ENCODE data around the gene SOS2. TPM values are rescaled to one million over a fixed set of nuclear protein-coding genes. Genes with fewer than 3 reads are reported as not detected.

SOS2 gene
- total RNA-seq, 3 donors from 2014 or later (not counting 1 experiment from before 2014, with no cell fraction given) = 64.7 to 82.2 (median 69.5) TPM

DNA sequence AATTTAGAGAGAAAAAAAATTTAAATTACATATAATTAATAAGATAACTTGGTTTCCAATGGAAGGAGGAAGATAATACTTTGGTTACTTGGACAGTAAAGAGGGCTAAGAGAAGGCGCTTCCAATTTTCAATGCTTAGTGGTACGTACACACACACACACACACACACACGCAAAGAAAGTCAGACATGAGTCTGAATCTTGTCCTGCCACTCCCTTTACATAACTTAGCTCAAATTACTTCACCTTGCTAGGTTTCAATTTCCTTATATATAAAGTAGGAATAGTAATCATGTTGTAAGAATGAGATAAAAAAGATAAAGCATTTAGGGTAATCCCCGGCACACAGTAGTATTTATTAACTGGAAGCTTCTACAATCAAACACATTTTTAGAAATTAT lies 75.3 kb downstream of the SOS2 start:
- intact Hi-C loops (cut with micrococcal nuclease) = no loop called here
- Mint-ChIP-seq H3K9me3 (no peaks in the 10 kb centered on the region), H3K36me3 (no peaks in the 10 kb centered on the region), H3K4me1 (no peaks in the 10 kb centered on the region), H3K27me3 (ENCODE audit: low read depth in 2 of 2) (no peaks in the 10 kb centered on the region), H3K4me3 (no peak overlapping the region), H3K27ac (no peak overlapping the region)
- H3K27me3 ChIP-seq (ENCODE audit: control insufficient read depth, insufficient read depth, low read length) = no peaks in the 10 kb centered on the region
- H3K27ac ChIP-seq (ENCODE audit: low read length) = no peak overlapping the region
- no peaks in the 10 kb centered on the region for H3K9me3 ChIP-seq (ENCODE audit: control insufficient read depth, insufficient read depth, low read length)
- H3K4me3 ChIP-seq (ENCODE audit: low read length) = no peak overlapping the region
- H3K4me1 ChIP-seq (ENCODE audit: control insufficient read depth, insufficient read depth, low read length) = no peaks in the 10 kb centered on the region
- WGBS (ENCODE audit: insufficient coverage) = 100% methylated on average over 1 of the region's 4 CpGs
- DNase-seq (no peak), ATAC-seq (no peak)
- TF ChIP-seq, protein P1, sequence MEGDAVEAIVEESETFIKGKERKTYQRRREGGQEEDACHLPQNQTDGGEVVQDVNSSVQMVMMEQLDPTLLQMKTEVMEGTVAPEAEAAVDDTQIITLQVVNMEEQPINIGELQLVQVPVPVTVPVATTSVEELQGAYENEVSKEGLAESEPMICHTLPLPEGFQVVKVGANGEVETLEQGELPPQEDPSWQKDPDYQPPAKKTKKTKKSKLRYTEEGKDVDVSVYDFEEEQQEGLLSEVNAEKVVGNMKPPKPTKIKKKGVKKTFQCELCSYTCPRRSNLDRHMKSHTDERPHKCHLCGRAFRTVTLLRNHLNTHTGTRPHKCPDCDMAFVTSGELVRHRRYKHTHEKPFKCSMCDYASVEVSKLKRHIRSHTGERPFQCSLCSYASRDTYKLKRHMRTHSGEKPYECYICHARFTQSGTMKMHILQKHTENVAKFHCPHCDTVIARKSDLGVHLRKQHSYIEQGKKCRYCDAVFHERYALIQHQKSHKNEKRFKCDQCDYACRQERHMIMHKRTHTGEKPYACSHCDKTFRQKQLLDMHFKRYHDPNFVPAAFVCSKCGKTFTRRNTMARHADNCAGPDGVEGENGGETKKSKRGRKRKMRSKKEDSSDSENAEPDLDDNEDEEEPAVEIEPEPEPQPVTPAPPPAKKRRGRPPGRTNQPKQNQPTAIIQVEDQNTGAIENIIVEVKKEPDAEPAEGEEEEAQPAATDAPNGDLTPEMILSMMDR (IDR thresholded peaks at IDR 0.05) = no peak
- peaks cover 49% of the 10 kb centered on the region for H3K36me3 ChIP-seq (ENCODE audit: control insufficient read depth, insufficient read depth, low read length)

DNA sequence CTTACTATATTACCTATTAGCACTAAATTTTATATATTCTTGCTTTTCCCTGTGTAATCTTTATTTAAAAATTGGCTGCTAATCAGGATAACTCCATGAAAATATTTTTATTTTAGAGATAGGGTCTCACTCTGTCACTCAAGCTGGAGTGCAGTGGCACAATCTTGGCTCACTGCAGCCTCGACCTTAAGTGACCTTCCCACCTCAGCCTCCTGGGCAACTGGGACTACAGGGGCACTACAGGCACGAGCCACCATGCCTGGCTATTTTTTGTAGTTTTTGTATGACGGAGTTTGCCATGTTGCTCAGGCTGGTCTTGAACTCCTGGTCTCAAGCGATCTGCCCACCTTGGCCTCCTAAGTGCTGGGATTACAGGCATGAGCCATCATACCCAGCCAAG lies 82.6 kb downstream of the SOS2 start:
- Histone ChIP-seq H3K27me3 (ENCODE audit: control insufficient read depth, insufficient read depth, low read length) (no peaks in the 10 kb centered on the region), H3K4me3 (ENCODE audit: low read length) (no peak overlapping the region), H3K27ac (ENCODE audit: low read length) (no peak overlapping the region), H3K4me1 (ENCODE audit: control insufficient read depth, insufficient read depth, low read length) (no peaks in the 10 kb centered on the region), H3K9me3 (ENCODE audit: control insufficient read depth, insufficient read depth, low read length) (no peaks in the 10 kb centered on the region), H3K36me3 (ENCODE audit: control insufficient read depth, insufficient read depth, low read length) (peaks cover 41% of the 10 kb centered on the region)
- intact Hi-C loops (cut with micrococcal nuclease) = no loop called here
- TF ChIP-seq, protein P1 (IDR thresholded peaks at IDR 0.05) = no peak
- H3K27me3 Mint-ChIP-seq (ENCODE audit: low read depth in 2 of 2) = no peaks in the 10 kb centered on the region
- H3K4me3 Mint-ChIP-seq = no peak overlapping the region
- DNase-seq (no peak), ATAC-seq (no peak)
- H3K27ac Mint-ChIP-seq = no peak overlapping the region
- 94% methylated on average over 4 of the region's 4 CpGs for WGBS (ENCODE audit: insufficient coverage)
- no peaks in the 10 kb centered on the region for H3K4me1 Mint-ChIP-seq
- H3K9me3 Mint-ChIP-seq = no peaks in the 10 kb centered on the region
- peaks cover 6% of the 10 kb centered on the region for H3K36me3 Mint-ChIP-seq

DNA sequence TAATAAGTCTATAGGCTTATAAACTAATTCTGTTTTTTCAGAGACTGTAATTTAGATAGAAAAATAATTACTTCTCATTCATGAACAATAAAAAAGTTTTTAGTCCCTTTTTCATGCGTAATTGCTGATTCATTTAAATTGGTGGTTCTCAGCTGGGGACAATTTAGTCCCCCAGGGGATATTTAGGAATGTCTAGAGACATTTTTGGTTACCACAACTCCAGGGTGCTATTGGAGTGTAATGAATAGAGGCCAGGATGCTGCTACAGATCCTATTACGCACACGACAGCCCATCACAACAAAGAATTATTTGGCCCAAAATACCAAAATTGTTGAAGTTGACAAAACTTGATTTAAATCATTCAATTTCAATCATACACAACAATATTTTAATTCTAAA lies 92.2 kb downstream of the SOS2 start:
- H3K4me3 Mint-ChIP-seq = no peak overlapping the region
- WGBS (ENCODE audit: insufficient coverage) = 100% methylated on average over 3 of the region's 3 CpGs
- DNase-seq = no peak
- no peak overlapping the region for H3K27ac ChIP-seq (ENCODE audit: low read length)
- no peak for ATAC-seq
- TF ChIP-seq, protein P1 (IDR thresholded peaks at IDR 0.05) = no peak
- H3K4me3 ChIP-seq (ENCODE audit: low read length) = no peak overlapping the region
- H3K27me3 ChIP-seq (ENCODE audit: control insufficient read depth, insufficient read depth, low read length) = no peaks in the 10 kb centered on the region
- peaks cover 13% of the 10 kb centered on the region for H3K36me3 ChIP-seq (ENCODE audit: control insufficient read depth, insufficient read depth, low read length)
- no peaks in the 10 kb centered on the region for H3K27me3 Mint-ChIP-seq (ENCODE audit: low read depth in 2 of 2)
- no peaks in the 10 kb centered on the region for H3K4me1 ChIP-seq (ENCODE audit: control insufficient read depth, insufficient read depth, low read length)
- H3K36me3 Mint-ChIP-seq = no peaks in the 10 kb centered on the region
- intact Hi-C loops (cut with micrococcal nuclease) = no loop called here
- no peaks in the 10 kb centered on the region for H3K9me3 Mint-ChIP-seq
- H3K27ac Mint-ChIP-seq = no peak overlapping the region
- no peaks in the 10 kb centered on the region for H3K9me3 ChIP-seq (ENCODE audit: control insufficient read depth, insufficient read depth, low read length)
- no peaks in the 10 kb centered on the region for H3K4me1 Mint-ChIP-seq

DNA sequence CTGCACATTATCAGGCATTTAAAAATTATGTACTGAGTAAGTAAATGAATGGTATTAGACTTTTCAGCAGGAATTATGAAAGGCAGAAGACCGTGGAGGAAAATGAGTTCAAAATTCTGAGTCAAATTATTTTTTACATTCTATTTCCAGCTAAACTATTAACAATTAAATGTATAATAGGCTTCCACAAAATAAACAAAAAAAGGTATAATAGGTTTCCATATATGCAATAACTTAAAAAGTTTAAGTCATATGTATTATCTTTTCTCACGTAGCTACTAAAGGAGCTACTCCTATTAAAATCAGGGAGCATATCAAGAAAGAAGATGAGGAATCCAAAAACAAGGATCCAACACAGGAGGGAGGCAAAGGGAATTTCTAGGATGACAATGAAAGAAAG lies 103.6 kb downstream of the SOS2 start:
- no peak overlapping the region for H3K27ac ChIP-seq (ENCODE audit: low read length)
- H3K4me1 ChIP-seq (ENCODE audit: control insufficient read depth, insufficient read depth, low read length) = no peaks in the 10 kb centered on the region
- Mint-ChIP-seq H3K4me1 (no peaks in the 10 kb centered on the region), H3K4me3 (no peak overlapping the region), H3K9me3 (no peaks in the 10 kb centered on the region), H3K36me3 (peaks cover 18% of the 10 kb centered on the region), H3K27ac (no peak overlapping the region), H3K27me3 (ENCODE audit: low read depth in 2 of 2) (no peaks in the 10 kb centered on the region)
- H3K27me3 ChIP-seq (ENCODE audit: control insufficient read depth, insufficient read depth, low read length) = no peaks in the 10 kb centered on the region
- WGBS (ENCODE audit: insufficient coverage) = no CpG with 5 or more reads among the region's 2 CpGs
- intact Hi-C loops (cut with micrococcal nuclease) = no loop called here
- H3K9me3 ChIP-seq (ENCODE audit: control insufficient read depth, insufficient read depth, low read length) = no peaks in the 10 kb centered on the region
- ATAC-seq (no peak), DNase-seq (no peak)
- TF ChIP-seq, protein P1 (IDR thresholded peaks at IDR 0.05) = no peak
- H3K4me3 ChIP-seq (ENCODE audit: low read length) = no peak overlapping the region
- H3K36me3 ChIP-seq (ENCODE audit: control insufficient read depth, insufficient read depth, low read length) = peaks cover 38% of the 10 kb centered on the region

Data from natural killer cell (primary cell).